Prostate gland (tissue), 2 donors: ENCODE results near the gene MEDAG.

Experiments used
- POLR2A ChIP-seq: fragments of 450-650 bp; IDR thresholded peaks from one replicate; pipeline ENCODE4 v1.6.1; 2016; ENCODE audit warnings: antibody characterized with exemption, mild to moderate bottlenecking
- POLR2AphosphoS5 ChIP-seq: sonication (generic); formaldehyde crosslinking; IDR thresholded peaks from one replicate; pipeline ENCODE4 v1.6.1; 2017; ENCODE audit warnings: antibody characterized with exemption
- TF ChIP-seq, protein P1 (sequence below), 4 experiments: fragments of 200-600 bp in 2 of 4; fragments of 450-650 bp in 2 of 4; sonication (generic) in 2 of 4; IDR thresholded peaks; 1 replicate in 3 of 4; 2 replicates in 1 of 4; pipeline ENCODE4 v1.5.1; 2016 to 2019; ENCODE audit warnings: antibody characterized with exemption in 4 of 4, mild to moderate bottlenecking in 2 of 4, moderate library complexity in 2 of 4

DNA sequence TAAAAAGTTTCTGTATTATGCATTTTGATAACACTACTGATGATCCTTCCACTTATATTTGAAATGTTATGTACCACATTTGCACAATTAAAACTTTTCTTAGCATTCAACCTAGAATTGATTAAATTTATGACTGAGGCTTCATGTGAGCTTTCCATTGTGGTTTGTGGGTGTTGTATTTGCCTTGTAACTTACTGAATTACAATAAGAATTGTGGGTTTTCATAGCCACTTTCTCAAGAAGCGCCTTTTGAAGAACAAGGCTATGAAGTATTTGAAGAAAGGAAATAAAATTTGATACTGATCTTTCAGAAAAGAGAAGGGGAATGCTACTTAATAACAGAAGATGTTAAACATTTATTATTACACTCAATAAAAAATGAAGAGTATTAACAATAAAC is 19.4 kb downstream of the MEDAG start:
- TF ChIP-seq, protein P1, sequence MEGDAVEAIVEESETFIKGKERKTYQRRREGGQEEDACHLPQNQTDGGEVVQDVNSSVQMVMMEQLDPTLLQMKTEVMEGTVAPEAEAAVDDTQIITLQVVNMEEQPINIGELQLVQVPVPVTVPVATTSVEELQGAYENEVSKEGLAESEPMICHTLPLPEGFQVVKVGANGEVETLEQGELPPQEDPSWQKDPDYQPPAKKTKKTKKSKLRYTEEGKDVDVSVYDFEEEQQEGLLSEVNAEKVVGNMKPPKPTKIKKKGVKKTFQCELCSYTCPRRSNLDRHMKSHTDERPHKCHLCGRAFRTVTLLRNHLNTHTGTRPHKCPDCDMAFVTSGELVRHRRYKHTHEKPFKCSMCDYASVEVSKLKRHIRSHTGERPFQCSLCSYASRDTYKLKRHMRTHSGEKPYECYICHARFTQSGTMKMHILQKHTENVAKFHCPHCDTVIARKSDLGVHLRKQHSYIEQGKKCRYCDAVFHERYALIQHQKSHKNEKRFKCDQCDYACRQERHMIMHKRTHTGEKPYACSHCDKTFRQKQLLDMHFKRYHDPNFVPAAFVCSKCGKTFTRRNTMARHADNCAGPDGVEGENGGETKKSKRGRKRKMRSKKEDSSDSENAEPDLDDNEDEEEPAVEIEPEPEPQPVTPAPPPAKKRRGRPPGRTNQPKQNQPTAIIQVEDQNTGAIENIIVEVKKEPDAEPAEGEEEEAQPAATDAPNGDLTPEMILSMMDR (IDR thresholded peaks at IDR 0.05), result no peak
- TF ChIP-seq POLR2AphosphoS5 (no peak), POLR2A (no peak)
